Ectodermal cell (in vitro differentiated cells): Measurements from ENCODE around the gene CCDC116.
"Not testable (repeated sequence)": the region's sequence is repeated elsewhere in the genome, so short reads cannot be mapped to it uniquely, and the experiment has no call there.

ENCODE experiments used
- H3K27ac ChIP-seq: 2 replicates; pipeline ENCODE4 v1.7.0; 2013; ENCODE audit warnings: mild to moderate bottlenecking, low read depth, low read length; ENCODE audit not compliant: insufficient read depth, poor library complexity, severe bottlenecking
- H3K27me3 ChIP-seq: 2 replicates; pipeline ENCODE4 v1.7.0; 2013; ENCODE audit warnings: mild to moderate bottlenecking, low read length; ENCODE audit not compliant: insufficient read depth, control insufficient read depth, poor library complexity, severe bottlenecking
- H3K36me3 ChIP-seq: one replicate; pipeline ENCODE4 v1.7.0; 2013; ENCODE audit warnings: low read length; ENCODE audit not compliant: control insufficient read depth, insufficient read depth
- H3K4me1 ChIP-seq: one replicate; pipeline ENCODE4 v1.7.0; 2013; ENCODE audit warnings: low read length; ENCODE audit not compliant: control insufficient read depth, insufficient read depth
- H3K4me3 ChIP-seq: 2 replicates; pipeline ENCODE4 v1.7.0; 2013; ENCODE audit warnings: low read depth, low read length, control low read depth; ENCODE audit not compliant: insufficient read depth
- H3K9me3 ChIP-seq: 2 replicates; pipeline ENCODE4 v1.7.0; 2013; ENCODE audit warnings: mild to moderate bottlenecking, low read length, moderate library complexity; ENCODE audit not compliant: control insufficient read depth
- WGBS, 2 experiments: methylation state at CpG; one replicate each; pipeline ENCODE4 v1.1.7; 2013; ENCODE audit warnings: missing lambda C conversion rate in 2 of 2; 5-methylcytosine and 5-hydroxymethylcytosine counted together

CCDC116 gene

DNA sequence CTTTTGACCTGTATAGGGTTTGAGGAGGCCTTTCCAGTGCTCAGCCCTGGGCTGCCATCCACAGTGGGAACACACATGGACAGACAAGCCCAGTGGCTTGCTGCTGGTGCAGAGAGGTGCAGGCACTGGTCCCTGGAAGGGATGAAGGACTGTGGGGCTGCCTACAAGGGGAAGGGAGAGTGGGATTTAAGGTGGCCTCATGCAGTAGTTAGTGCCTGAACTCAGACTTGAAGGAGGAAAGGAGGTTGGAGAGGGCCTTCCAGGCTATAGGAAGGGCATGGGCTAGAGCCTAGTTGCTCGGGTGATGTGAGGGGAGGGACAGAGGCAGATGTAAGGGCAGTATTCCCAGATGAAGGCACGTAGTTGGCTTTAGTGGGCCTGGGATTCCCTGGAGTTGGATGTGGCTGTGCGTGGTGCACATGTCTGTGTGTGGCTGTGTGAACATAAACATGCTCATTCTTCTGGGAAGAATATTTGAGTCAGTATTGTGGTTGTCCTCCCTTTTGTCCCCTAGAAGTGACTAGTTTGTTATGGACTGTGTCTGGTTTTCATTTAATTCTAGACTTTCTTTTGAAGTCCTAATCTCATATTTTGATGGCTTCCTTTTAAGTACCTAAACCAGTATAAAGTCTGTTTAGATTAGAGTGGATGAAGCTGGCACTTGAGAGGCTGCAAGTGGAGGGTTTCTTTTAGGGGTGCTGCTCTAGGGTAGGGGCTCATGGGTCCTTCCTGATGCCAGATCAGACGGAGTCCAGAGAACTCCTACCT is 21.2 kb upstream of the CCDC116 start:
- Histone ChIP-seq H3K4me1 (no peaks in the 10 kb centered on the region), H3K4me3 (no peak overlapping the region), H3K27me3 (no peaks in the 10 kb centered on the region), H3K36me3 (peaks cover 26% of the 10 kb centered on the region), H3K9me3 (no peaks in the 10 kb centered on the region), H3K27ac (no peak overlapping the region)
- 93 to 97% methylated on average over 4 of the region's 4 CpGs for WGBS, 2 experiments

DNA sequence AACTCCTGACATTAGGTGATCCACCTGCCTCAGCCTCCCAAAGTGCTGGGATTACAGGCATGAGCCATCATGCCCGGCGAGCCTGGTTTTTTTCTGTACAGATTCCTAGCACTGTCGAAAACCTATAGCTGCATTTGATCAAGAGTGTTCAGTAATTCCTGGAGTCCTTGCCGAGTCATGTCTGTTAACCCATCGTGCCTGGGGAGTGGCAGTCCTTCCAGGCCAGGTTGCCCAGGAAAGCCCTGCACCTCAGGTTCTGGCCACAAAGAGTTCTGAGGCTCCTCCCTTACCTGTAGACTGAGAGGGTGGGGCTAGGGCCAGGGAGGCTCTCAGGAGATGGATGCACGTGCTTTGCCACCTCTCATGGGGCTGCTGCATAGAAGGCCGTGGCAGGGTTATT is 19.7 kb upstream of the CCDC116 start:
- no peaks in the 10 kb centered on the region for H3K9me3 ChIP-seq
- no peaks in the 10 kb centered on the region for H3K4me1 ChIP-seq
- H3K36me3 ChIP-seq: peaks cover 26% of the 10 kb centered on the region
- no peaks in the 10 kb centered on the region for H3K27me3 ChIP-seq
- no peak overlapping the region for H3K4me3 ChIP-seq
- 95% methylated on average over 7 of the region's 7 CpGs for WGBS, 2 experiments
- H3K27ac ChIP-seq: no peak overlapping the region

DNA sequence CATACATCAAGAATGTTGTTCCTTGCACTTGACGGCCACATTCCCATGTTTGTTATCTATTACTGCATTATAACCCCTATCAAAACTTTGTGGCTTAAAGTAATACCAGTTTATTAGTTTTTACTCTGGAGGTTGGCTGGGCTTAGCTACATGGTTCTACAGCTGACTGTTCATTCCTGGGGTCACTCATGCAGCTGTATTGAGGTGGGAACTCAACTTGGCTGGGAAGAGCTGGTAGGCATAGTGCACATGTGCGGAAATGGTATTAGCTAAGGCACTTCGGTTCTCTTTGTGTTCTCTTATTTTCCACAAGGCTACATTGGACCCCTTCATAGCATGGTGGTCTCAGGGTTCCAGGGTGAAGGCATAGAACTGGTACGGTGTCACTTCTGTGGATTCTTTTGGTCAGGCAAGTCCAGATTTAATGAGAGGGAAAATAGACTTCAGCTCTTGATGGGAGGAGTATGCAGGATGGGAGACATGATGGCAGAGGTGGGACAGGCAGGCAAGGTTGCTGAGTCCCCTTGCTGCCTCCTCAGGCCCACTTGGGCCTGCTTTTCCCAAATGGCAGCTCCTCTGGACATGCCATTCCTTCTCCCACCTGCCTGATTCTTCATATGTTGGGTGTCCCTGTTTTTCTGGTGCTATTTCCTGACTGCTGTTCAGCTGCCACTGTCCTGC is 18.9 kb upstream of the CCDC116 start:
- no peaks in the 10 kb centered on the region for H3K27me3 ChIP-seq
- 95 to 99% methylated on average over 4 of the region's 4 CpGs for WGBS, 2 experiments
- no peaks in the 10 kb centered on the region for H3K9me3 ChIP-seq
- no peak overlapping the region for H3K27ac ChIP-seq
- H3K4me1 ChIP-seq: no peaks in the 10 kb centered on the region
- H3K4me3 ChIP-seq: no peak overlapping the region
- H3K36me3 ChIP-seq: peaks cover 26% of the 10 kb centered on the region

DNA sequence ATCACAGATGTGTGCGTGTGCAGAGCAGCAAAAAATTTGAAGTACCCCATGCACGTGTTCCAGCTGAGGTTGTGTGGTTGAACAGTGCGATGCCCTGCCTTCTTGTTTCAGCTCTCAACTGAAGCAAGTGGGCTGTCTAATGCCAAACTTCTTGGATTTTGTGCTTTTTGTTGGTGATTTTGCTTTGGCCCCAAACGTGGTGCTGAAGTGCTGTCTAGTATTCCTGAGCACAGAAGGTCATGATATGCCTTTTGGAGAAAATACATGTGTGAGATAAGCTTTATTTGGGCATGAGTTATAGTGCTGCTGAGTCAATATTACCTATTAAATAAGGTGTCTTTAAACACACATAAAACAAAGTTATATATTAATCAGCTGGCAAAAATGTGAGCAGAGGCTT is 16.8 kb upstream of the CCDC116 start:
- peaks cover 26% of the 10 kb centered on the region for H3K36me3 ChIP-seq
- H3K27ac ChIP-seq: no peak overlapping the region
- WGBS, 2 experiments: 95 to 96% methylated on average over 4 of the region's 4 CpGs
- no peaks in the 10 kb centered on the region for H3K4me1 ChIP-seq
- no peaks in the 10 kb centered on the region for H3K27me3 ChIP-seq
- H3K4me3 ChIP-seq: no peak overlapping the region
- H3K9me3 ChIP-seq: no peaks in the 10 kb centered on the region

DNA sequence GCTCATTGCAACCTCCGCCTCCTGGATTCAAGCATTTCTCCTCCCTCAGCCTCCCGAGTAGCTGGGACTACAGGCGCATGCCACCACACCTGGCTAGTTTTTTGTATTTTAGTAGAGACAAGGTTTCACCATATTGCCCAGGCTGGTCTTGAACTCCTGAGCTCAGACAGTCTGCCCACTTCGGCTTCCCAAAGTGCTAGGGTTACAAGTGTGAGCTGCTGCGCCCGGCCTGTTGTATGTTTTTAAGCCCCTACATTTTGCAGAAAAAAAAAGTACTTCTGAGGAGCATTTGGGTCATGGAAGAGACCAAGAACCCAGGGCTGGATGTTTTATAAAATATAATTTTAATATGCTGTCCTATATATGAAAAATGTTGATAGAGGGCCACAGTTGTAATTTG is 15.2 kb upstream of the CCDC116 start:
- 94 to 95% methylated on average over 6 of the region's 6 CpGs for WGBS, 2 experiments
- H3K36me3 ChIP-seq: peaks cover 11% of the 10 kb centered on the region
- not testable (repeated sequence) for H3K27ac ChIP-seq, H3K27me3 ChIP-seq, H3K9me3 ChIP-seq, H3K4me3 ChIP-seq, H3K4me1 ChIP-seq

DNA sequence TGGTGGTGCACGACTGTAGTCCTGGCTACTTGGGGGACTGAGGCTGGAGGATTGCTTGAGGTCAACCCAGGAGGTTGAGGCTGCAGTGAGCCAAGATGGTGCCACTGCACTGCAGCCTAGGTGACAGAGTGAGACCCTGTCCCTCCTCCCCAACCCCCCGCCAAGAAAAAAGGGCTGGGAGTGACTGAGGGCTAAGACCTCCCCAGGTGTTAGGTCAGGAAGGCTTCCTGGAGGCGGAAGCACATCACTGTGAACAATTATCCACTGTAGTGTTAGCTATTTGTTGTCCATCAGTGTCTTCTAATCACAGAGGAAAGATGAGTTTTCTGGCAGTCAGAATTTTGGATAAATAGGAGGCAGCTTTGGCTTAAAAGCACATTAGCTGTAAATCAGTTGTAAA is 11.5 kb upstream of the CCDC116 start:
- Histone ChIP-seq H3K36me3 (no peaks in the 10 kb centered on the region), H3K9me3 (no peaks in the 10 kb centered on the region), H3K27me3 (no peaks in the 10 kb centered on the region), H3K4me3 (no peak overlapping the region), H3K4me1 (no peaks in the 10 kb centered on the region), H3K27ac (no peak overlapping the region)
- 90 to 99% methylated on average over 3 of the region's 3 CpGs for WGBS, 2 experiments

DNA sequence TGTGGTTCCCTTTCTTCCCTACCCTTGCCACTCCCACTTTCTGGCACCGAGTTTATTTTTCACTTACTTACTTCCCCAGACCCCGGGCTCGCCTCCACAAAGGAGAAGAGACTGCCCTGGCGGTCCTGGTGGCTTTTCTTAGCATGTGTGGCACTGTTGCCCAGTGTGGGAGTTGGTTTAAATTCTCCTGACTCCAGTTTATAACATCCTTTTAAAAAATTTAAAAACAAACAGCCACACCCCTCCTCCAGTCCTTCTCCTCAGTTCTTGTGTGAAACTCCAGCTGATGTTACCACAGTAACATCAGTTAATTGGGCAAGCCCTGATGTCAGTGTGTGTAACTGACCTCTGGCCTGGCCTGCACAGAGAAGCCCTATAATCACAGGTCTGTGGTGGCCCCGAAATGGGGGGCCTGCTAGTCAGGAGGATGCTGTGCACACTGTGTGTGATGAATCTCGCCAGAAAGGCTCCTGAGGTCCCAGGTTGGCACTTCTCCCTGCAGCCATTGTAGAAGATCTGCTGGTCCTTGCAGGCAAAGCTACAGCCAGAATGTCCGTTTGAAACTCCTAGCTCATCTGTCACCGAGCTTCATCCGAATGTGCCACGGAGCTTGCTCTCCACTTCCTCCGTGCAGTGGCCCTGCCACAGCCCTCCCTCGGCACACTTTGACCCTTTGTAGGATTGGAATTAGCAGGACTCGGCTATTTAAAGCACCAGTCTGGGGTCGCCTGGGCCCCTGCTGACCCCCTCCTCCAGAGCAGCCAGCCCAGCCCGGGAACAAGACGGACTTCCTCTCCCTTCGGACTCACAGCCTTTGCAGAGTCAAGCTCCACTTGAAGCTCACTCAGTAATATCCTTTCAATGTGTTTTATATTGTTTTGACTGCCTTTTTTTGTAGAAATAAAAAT is 10.3 kb upstream of the CCDC116 start:
- Histone ChIP-seq H3K27ac (no peak overlapping the region), H3K4me1 (no peaks in the 10 kb centered on the region), H3K36me3 (no peaks in the 10 kb centered on the region), H3K9me3 (no peaks in the 10 kb centered on the region), H3K27me3 (no peaks in the 10 kb centered on the region), H3K4me3 (no peak overlapping the region)
- 91 to 95% methylated on average over 17 of the region's 17 CpGs for WGBS, 2 experiments

DNA sequence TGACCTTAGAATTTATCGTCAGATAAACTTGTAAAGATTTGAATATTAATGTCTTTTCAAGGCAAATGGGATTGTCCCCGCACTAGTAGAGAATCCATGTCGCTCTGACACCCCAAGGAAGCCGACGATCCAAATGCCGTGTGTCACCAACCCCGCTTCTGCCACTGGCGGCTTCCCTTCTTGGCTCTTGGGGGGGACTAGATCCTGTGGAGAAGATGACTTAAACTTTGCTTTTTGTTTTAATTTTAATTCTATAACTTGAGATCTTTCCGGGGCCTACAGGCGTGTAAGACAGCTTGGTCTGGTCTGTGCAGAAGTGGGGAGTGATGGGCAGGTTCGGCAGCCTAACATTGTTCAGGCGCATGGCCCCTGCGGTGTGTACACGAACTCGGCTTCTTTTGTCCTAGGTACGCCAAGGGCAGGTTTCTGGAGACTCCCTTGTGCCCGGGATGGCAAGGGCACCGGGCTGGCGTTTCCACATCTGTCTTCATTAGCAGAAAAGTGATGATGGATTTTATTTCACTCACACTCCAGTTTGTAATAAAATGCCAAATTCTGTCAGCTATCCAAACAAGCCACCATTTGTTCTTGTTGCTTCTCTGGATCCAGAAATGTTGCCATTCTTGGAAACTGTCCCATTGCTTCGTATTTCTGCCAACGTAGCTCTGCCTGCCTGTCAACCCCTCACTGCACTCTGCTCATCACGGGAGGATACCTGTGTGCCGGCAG is 9.5 kb upstream of the CCDC116 start:
- H3K4me1 ChIP-seq: no peaks in the 10 kb centered on the region
- H3K27ac ChIP-seq: no peak overlapping the region
- H3K9me3 ChIP-seq: no peaks in the 10 kb centered on the region
- H3K36me3 ChIP-seq: peaks cover 4% of the 10 kb centered on the region
- no peaks in the 10 kb centered on the region for H3K27me3 ChIP-seq
- WGBS, 2 experiments: 95 to 96% methylated on average over 23 of the region's 23 CpGs
- no peak overlapping the region for H3K4me3 ChIP-seq

DNA sequence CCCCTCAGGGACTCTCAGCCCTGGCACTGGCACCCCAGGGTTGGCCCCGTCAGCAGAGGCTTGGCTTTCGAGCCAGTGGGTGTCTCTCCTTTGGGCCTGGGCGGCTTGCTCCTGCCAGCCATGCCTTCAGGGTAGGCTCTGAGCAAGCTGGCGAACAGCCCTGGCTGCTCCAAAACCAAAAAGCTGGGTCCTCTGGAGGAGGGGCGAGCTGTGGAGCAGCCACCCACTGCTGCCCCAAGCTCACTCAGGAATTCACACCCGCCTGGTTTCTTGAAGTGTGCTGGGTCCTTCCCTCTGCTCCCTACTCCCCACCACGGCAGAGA is 9.0 kb upstream of the CCDC116 start:
- H3K36me3 ChIP-seq: peaks cover 4% of the 10 kb centered on the region
- WGBS, 2 experiments: 93 to 95% methylated on average over 7 of the region's 7 CpGs
- no peaks in the 10 kb centered on the region for H3K27me3 ChIP-seq
- H3K4me3 ChIP-seq: no peak overlapping the region
- no peaks in the 10 kb centered on the region for H3K9me3 ChIP-seq
- H3K27ac ChIP-seq: no peak overlapping the region
- H3K4me1 ChIP-seq: peaks cover 3% of the 10 kb centered on the region
